Measurements from ENCODE around the gene SMARCAL1.

Gene SMARCAL1

GRCh38 chr2:216428618-216429350 lies 16.5 kb downstream of the SMARCAL1 start:
- no peak for DNase-seq

DNA sequence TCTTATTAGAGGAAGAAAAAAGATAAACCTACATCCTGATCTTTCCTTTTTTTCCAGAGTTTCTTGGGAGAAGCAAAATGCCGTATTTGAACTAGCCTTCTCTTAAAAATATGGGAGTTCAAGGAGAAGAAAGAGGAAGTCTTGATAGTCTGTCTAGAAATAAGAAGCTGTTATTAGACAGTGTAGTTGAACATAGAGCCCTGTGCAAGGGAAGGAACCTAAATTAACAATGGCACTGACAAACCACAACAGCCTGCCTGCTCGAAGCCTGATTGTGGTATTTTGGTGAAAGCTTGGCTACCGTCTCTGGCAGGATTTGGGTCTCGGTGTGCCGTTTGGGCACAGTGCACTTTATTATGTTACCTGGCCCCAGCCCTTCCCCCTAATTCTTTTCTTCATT lies 17.1 kb downstream of the SMARCAL1 start:
- DNase-seq = no peak

- no peak for DNase-seq
Measured at GRCh38 chr2:216430811-216431530, 18.7 kb downstream of the SMARCAL1 start.

DNA sequence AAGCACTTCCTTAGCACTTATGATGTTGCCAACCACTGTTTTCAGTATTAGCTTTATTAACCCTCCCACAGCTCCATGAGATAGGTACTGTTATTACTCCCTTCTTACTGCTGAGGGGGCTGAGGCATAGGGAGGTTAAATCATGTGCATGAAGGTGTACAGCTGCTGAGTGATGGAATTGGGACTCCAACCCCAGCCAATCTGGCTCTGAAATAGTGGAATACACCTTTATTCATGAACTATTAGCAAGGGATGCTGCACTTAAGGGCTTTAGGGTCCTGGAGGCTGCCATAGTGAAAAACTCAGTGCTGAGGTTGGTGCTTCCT lies 19.2 kb downstream of the SMARCAL1 start:
- no peak for DNase-seq

- no peak for DNase-seq
Measured at GRCh38 chr2:216436383-216436782, 24.1 kb downstream of the SMARCAL1 start.

DNA sequence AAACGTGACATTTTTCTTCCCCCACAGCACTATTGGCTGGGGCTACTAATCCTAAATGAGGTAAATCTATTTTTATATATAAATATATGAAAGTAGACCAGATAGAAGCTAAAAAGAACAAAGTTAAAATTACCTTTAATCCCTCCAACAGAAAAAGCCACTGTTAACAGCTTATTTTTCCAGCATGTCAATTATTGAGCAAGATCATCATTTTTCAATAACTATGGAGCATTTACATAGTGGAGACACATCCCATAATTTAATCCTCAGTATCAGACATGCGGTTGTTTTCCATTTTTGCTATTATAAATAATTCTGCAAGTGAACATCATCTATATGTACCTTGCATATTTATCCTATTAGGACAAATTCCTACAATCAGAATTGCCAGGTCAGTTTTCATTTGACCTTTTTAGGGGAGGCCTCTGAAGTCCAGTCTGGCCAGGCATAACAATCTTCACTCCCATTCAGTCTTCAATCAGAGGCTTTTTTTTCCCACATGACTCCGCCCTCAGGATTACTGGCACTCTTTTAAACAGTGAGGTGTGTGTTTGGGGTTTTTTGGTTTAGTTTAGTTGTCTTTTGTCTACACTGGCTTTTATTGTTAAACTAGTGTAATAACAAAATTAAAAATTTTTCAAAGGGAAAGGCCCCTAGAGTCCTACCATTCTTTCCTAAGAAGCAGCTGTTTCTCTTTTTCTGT lies 29.2 kb downstream of the SMARCAL1 start:
- no peak for DNase-seq

DNA sequence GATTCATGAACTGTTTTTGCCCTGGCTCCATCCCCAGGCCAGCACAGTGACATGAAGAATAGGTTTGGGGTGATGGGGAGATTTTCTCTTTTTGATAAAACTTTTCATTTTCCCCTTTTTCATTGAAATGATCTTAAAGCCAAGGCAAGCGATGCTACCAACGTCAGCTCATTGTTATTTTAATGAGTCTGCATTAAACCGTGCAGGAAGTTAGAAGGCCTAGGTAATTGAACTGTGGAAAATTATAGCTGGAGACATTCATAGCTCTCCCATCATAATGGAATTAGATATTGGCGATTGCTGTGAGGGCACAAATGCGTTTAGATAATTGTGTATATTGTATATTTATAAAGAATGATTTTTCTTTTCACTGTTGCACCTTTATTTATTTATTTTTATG lies 33.2 kb downstream of the SMARCAL1 start:
- no peak for DNase-seq

GRCh38 chr2:216446343-216446742 lies 34.1 kb downstream of the SMARCAL1 start:
- DNase-seq = no peak

GRCh38 chr2:216447293-216447692 lies 35.0 kb downstream of the SMARCAL1 start:
- DNase-seq = no peak

DNA sequence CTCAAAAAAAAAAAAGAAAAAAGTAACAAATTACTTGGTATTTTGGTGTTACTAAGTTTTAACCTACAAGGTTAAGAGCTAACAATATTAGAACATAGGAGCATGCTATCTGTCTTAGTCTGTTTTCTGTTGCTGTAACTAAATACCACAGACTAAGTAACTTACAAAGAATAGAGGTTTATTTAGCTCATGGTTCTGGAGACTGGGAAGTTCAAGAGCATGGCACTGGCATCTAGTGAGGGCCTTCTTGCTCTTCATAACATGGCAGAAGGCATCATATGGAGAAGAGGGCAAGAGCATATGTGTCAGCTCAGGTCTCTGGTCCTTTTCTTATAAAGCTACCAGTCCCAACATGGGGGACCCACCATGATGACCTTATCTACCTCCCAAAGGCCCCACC lies 36.5 kb downstream of the SMARCAL1 start:
- DNase-seq = no peak

- DNase-seq = no peak
Measured at GRCh38 chr2:216450346-216450745, 38.1 kb downstream of the SMARCAL1 start.

DNA sequence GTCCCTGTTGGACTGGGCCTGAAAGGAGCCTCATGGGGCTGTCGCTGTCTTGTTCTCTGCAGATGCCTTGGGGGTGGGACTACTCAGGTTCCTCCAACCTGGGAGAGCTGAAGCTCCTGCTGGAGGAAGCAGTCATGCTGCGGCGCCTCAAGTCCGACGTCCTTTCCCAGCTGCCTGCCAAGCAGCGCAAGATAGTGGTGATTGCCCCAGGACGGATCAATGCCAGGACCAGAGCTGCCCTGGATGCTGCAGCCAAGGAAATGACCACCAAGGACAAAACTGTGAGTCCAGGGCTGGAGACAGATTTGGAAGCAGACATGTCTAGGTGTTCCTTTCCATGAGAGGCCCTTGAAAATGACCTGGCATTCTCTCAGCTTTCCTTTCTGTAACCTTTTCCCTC lies 38.5 kb downstream of the SMARCAL1 start:
- no peak for DNase-seq

DNA sequence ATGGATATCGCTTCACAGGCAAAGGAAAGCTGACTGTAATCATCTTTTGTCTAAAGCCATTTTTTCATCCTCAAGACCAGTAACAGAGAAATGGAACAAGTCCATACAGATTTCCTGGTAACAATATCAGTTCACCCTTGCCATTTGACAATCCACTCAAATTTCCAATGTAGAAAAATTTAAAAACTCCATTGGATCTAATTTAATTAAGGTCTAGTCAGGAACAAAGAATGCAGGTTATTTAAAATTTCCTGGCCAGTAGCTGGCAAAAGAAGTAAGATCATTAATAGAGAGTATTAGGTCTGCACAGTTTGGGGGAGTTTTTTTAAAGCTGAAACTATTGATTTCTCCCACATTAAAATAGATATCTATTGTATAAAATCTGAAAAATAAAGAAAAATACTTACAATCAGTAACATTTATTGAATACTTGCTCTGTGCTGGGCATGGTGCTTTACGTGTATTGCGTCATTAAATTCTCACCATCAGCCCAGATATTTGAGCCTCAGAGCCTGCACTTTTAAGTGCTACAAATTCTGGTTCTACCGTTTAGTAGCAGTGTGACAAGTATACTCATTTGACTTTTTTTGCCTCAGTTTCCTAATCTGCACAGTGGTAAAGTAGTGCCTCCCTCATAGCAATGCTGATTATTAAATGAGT lies 41.8 kb downstream of the SMARCAL1 start:
- DNase-seq = no peak

DNA sequence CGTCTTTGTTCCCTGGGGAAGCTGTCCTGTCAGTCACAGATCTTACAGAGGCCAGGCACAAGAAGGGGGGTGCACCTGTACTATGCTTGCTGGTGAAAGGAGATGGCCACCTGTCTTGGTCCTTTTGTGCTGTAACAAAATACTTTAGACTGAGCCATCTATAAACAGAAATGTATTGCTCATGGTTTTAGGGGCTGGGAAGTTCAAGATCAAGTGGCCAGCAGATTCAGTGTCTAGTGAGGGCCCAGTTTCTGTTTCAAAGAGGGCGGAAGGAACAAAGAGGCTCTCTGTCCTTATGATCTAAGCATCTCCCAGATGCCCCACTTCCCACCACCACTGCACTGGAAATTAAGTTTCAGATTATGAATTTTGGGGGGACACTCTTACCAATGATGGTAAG lies 50.9 kb downstream of the SMARCAL1 start:
- DNase-seq = no peak

DNA sequence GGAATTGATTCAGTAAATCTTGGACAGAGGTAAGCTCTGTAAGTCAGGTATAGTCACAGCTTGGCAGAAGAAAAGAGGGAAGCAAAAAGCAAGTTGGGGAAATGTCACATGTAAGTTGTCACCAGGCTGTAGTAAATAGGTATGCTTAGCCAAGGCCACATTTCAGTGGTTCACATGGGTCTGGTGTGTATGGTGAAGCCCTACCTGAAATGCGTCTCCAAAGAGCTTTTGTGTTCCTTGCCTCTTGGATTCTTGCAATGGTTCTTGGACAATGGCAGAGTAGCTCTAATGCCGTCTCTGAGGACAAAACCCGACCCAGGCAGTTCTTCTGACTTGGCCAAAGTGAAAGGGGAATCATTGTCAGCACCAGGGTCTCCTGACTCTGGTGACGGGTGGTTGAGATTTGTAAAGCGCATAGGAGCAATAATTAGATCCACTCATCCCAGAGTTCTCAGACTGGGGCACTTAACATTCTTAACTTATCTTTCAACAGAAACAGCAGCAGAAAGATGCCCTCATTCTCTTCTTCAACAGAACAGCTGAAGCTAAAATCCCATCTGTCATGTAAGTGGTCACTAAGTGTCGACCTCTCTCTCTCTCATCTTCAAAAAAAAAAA lies 51.9 kb downstream of the SMARCAL1 start:
- DNase-seq = no peak

- no peak for DNase-seq
Measured at GRCh38 chr2:216465579-216466195, 53.4 kb downstream of the SMARCAL1 start.

- DNase-seq = no peak
Measured at GRCh38 chr2:216467845-216468244, 55.6 kb downstream of the SMARCAL1 start.

GRCh38 chr2:216469661-216470060 lies 57.4 kb downstream of the SMARCAL1 start:
- DNase-seq = no peak

DNA sequence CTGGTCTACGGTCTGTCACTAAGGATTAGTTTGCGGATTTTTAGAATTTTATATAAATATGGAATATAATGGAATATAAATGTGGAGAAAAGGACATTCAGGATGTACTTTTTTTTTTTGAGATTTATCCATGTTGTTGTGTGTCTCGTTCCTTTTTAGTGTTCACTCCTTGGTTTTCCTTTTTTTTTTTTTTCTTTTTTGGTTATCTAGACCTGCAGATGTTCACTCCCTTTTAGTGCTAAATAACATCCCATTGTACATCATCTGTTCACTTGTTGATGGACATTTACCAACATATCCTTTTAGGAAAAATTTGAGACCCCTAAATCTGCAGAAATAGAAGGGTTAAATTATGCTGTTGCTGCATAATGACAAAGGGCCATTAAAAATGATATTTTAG lies 60.9 kb downstream of the SMARCAL1 start:
- DNase-seq = no peak

GRCh38 chr2:216474925-216475670 lies 62.8 kb downstream of the SMARCAL1 start:
- DNase-seq = no peak

GRCh38 chr2:216475767-216476166 lies 63.5 kb downstream of the SMARCAL1 start:
- DNase-seq = no peak
